Suprapubic skin (tissue), 3 donors: ENCODE data around the gene RBM19.

Experiments
- CTCF ChIP-seq, 2 donors: fragments of 200-600 bp in 1 of 2; fragments of 450-650 bp in 1 of 2; sonication (generic) in 1 of 2; IDR thresholded peaks; one replicate each; pipeline ENCODE4 v1.5.1; 2016 to 2019; ENCODE audit warnings: antibody characterized with exemption in 2 of 2, mild to moderate bottlenecking in 1 of 2, moderate library complexity in 1 of 2
- POLR2A ChIP-seq, 2 donors: fragments of 450-650 bp; IDR thresholded peaks; one replicate each; pipeline ENCODE4 v1.6.1; 2017; ENCODE audit warnings: antibody characterized with exemption in 2 of 2, mild to moderate bottlenecking in 2 of 2, moderate library complexity in 2 of 2

GRCh38 chr12:113936460-113936859, 29.7 kb downstream of the RBM19 start:
- TF ChIP-seq CTCF (IDR thresholded peaks at IDR 0.05) (no peak), POLR2A (IDR thresholded peaks at IDR 0.05) (no peak)
